IMR-90 (cell line): ENCODE measurements around the gene PLIN5. TPM values are rescaled to one million over a fixed set of nuclear protein-coding genes. Genes with fewer than 3 reads are reported as not detected.

Source experiments
- ATAC-seq: fragments of 200-7000 bp; cut with Tn5 transposase; 2 replicates; pipeline ENCODE4 v1.9.1; 2020; ENCODE audit warnings: low read depth, mild to moderate bottlenecking, moderate library complexity
- BruUV-seq: library from RNA; stranded (reverse); fragments of 400-500 nt; replicated peaks from 2 replicates; lab custom pipeline; 2021; lab: Mats Ljungman, UMichigan
- CTCF ChIA-PET: fragments of 300-600 bp; formaldehyde crosslinking; extraction: SDS; loops from one replicate; lab custom pipeline; 2021; ENCODE audit warnings: antibody characterized with exemption; lab: Yijun Ruan, JAX
- POLR2A ChIA-PET: fragments of 300-600 bp; sonication (Branson Sonifier 250); formaldehyde crosslinking; loops from one replicate; lab custom pipeline; 2022; ENCODE audit warnings: antibody characterized with exemption; ENCODE audit not compliant: unreplicated experiment; lab: Charles Lee
- DNase-seq: peaks from one replicate; pipeline ENCODE4 v3.0.0; 2013
- H2AFZ ChIP-seq: replicated peaks from 2 replicates; pipeline ENCODE3; 2013; ENCODE audit warnings: low read length, mild to moderate bottlenecking; ENCODE audit not compliant: poor library complexity
- H2AK5ac ChIP-seq: 2 replicates; pipeline ENCODE4 v1.6.1; 2013; ENCODE audit warnings: low read depth, low read length, inconsistent platforms
- H2AK9ac ChIP-seq: replicated peaks from 2 replicates; pipeline ENCODE3; 2013; ENCODE audit warnings: mild to moderate bottlenecking, low read depth, low read length, moderate library complexity; ENCODE audit not compliant: poor library complexity
- H2BK120ac ChIP-seq: 2 replicates; pipeline ENCODE4 v1.6.1; 2013; ENCODE audit warnings: low read depth, low read length, inconsistent platforms
- H2BK15ac ChIP-seq: 3 replicates; pipeline ENCODE4 v1.6.1; 2013; ENCODE audit warnings: low read depth, low read length, inconsistent platforms
- H2BK20ac ChIP-seq: 2 replicates; pipeline ENCODE4 v1.6.1; 2013; ENCODE audit warnings: low read depth, mild to moderate bottlenecking, inconsistent platforms, low read length, moderate library complexity
- H2BK5ac ChIP-seq: 2 replicates; pipeline ENCODE4 v1.6.1; 2013; ENCODE audit warnings: mild to moderate bottlenecking, low read depth, low read length, inconsistent platforms; ENCODE audit not compliant: poor library complexity, severe bottlenecking
- H3K14ac ChIP-seq: replicated peaks from 2 replicates; pipeline ENCODE4 v1.6.1; 2013; ENCODE audit warnings: low read depth, low read length, inconsistent platforms
- H3K18ac ChIP-seq: 2 replicates; pipeline ENCODE4 v1.6.1; 2013; ENCODE audit warnings: low read depth, low read length, control low read depth
- H3K23ac ChIP-seq: 2 replicates; pipeline ENCODE4 v1.6.1; 2013; ENCODE audit warnings: low read depth, low read length, inconsistent platforms
- H3K27ac ChIP-seq: 2 replicates; pipeline ENCODE4 v1.5.1; 2013; ENCODE audit warnings: mild to moderate bottlenecking, control low read depth, low read length; ENCODE audit not compliant: insufficient read depth
- H3K27me3 ChIP-seq: 2 replicates; pipeline ENCODE4 v1.6.1; 2013; ENCODE audit warnings: low read length; ENCODE audit not compliant: control insufficient read depth, insufficient read depth
- H3K36me3 ChIP-seq: 2 replicates; pipeline ENCODE4 v1.6.1; 2013; ENCODE audit warnings: low read length, mixed read lengths; ENCODE audit not compliant: control insufficient read depth, insufficient read depth
- H3K4ac ChIP-seq: 2 replicates; pipeline ENCODE4 v1.6.1; 2013; ENCODE audit warnings: low read depth, low read length, inconsistent platforms
- H3K4me1 ChIP-seq: 2 replicates; pipeline ENCODE4 v1.6.1; 2013; ENCODE audit warnings: low read length, mixed read lengths; ENCODE audit not compliant: control insufficient read depth, insufficient read depth
- H3K4me2 ChIP-seq: 2 replicates; pipeline ENCODE4 v1.6.1; 2013; ENCODE audit warnings: low read depth, mild to moderate bottlenecking, control low read depth, low read length, moderate library complexity
- H3K4me3 ChIP-seq: 2 replicates; pipeline ENCODE4 v1.5.1; 2013; ENCODE audit warnings: low read depth, mild to moderate bottlenecking, control low read depth, low read length, moderate library complexity; ENCODE audit not compliant: insufficient read depth
- H3K56ac ChIP-seq: 2 replicates; pipeline ENCODE4 v1.6.1; 2013; ENCODE audit warnings: low read length, inconsistent platforms; ENCODE audit not compliant: insufficient read depth; ENCODE audit errors: extremely low read depth
- H3K79me1 ChIP-seq, 2 experiments: 2 replicates each; pipeline ENCODE4 v1.6.1; 2013; ENCODE audit warnings: low read length in 2 of 2, inconsistent platforms in 1 of 2, low read depth in 1 of 2
- H3K9ac ChIP-seq: 2 replicates; pipeline ENCODE4 v1.6.1; 2013; ENCODE audit warnings: low read depth, low read length, control low read depth
- H3K9me1 ChIP-seq: 2 replicates; pipeline ENCODE4 v1.6.1; 2013; ENCODE audit warnings: low read length, inconsistent platforms; ENCODE audit not compliant: insufficient read depth
- H3K9me3 ChIP-seq: 2 replicates; pipeline ENCODE4 v1.6.1; 2013; ENCODE audit warnings: low read length; ENCODE audit not compliant: control insufficient read depth, insufficient read depth
- H4K20me1 ChIP-seq: 2 replicates; pipeline ENCODE4 v1.6.1; 2013; ENCODE audit warnings: low read length, inconsistent platforms; ENCODE audit not compliant: insufficient read depth
- H4K5ac ChIP-seq: 2 replicates; pipeline ENCODE4 v1.6.1; 2013; ENCODE audit warnings: mild to moderate bottlenecking, low read depth, low read length, control low read depth
- H4K8ac ChIP-seq, 2 experiments: 2 replicates each; pipeline ENCODE4 v1.6.1; 2013; ENCODE audit warnings: low read depth in 2 of 2, low read length in 2 of 2, control low read depth in 1 of 2, inconsistent platforms in 1 of 2
- H4K91ac ChIP-seq: 2 replicates; pipeline ENCODE4 v1.6.1; 2013; ENCODE audit warnings: low read depth, low read length, inconsistent platforms; ENCODE audit not compliant: insufficient read depth
- CHD1 ChIP-seq: IDR thresholded peaks from 2 replicates; pipeline ENCODE4 v1.6.1; 2012; ENCODE audit warnings: low read depth, low read length, improper control_type of control experiment
- ELK1 ChIP-seq: fragments of 150-350 bp; IDR thresholded peaks from 2 replicates; pipeline ENCODE4 v1.6.1; 2016; ENCODE audit warnings: low read depth, mild to moderate bottlenecking, low read length, moderate library complexity, borderline replicate concordance
- MXI1 ChIP-seq: IDR thresholded peaks from 2 replicates; pipeline ENCODE4 v1.6.1; 2012; ENCODE audit warnings: low read depth, mild to moderate bottlenecking, low read length, moderate library complexity, borderline replicate concordance
- RCOR1 ChIP-seq: IDR thresholded peaks from 2 replicates; pipeline ENCODE4 v1.6.1; 2012; ENCODE audit warnings: mild to moderate bottlenecking, low read length, improper control_type of control experiment; ENCODE audit not compliant: insufficient replicate concordance
- USF2 ChIP-seq: fragments of 150-350 bp; IDR thresholded peaks from 2 replicates; pipeline ENCODE4 v1.6.1; 2017; ENCODE audit warnings: mild to moderate bottlenecking, antibody characterized with exemption, low read length, low read depth
- WGBS, 2 experiments: methylation state at CpG; one replicate each; pipeline versions ENCODE4 v1.1.5 to v1.1.7; 2013; ENCODE audit warnings: missing lambda C conversion rate in 2 of 2; ENCODE audit not compliant: insufficient read length in 1 of 2; ENCODE audit errors: extremely low coverage in 2 of 2; 5-methylcytosine and 5-hydroxymethylcytosine counted together
- dilution Hi-C: fragments of 300-500 bp; cut with HindIII; formaldehyde crosslinking; loops from one replicate; pipeline ENCODE4 v1.14.3; 2018; ENCODE audit warnings: low sequenced_read_pairs; ENCODE audit not compliant: unreplicated experiment
- in situ Hi-C: fragments of 300-500 bp; cut with MboI; formaldehyde crosslinking; loops from 3 replicates; pipeline ENCODE4 v1.14.3; 2019; ENCODE audit warnings: low sequenced_read_pairs, inconsistent platforms, mixed read lengths
- intact Hi-C: fragments of 100-400 bp; cut with micrococcal nuclease; formaldehyde crosslinking; loops from 2 replicates; pipeline ENCODE4 v1.10.0; 2022
- polyA plus RNA-seq, 3 experiments: library from polyadenylated mRNA; depleted of rRNA; stranded (reverse); fragments of >200 nt; gene quantifications; 2 replicates each; pipeline ENCODE4 v1.2.3, GENCODE V29; 2012; ENCODE audit warnings: low replicate concordance in 1 of 3
- total RNA-seq: library from RNA; depleted of rRNA; stranded (reverse); fragments of >200 nt; gene quantifications from 2 replicates; pipeline ENCODE4 v1.2.3, GENCODE V29; 2012

The PLIN5 gene
- total and polyA plus RNA-seq, 2 of the 4 experiments (the other 2 are of a cell fraction): not detected

GRCh38 chr19:4533835-4534424, 1.1 kb downstream of the PLIN5 start:
- Histone ChIP-seq H2BK120ac (no peak overlapping the region), H4K20me1 (no peaks in the 10 kb centered on the region; the same call in 1 of the 2 replicates), H3K9me1 (no peaks in the 10 kb centered on the region), H3K14ac (no peak overlapping the region), H4K5ac (no peak overlapping the region), H3K27ac (no peak overlapping the region), H3K4me2 (no peak overlapping the region), H3K4me3 (no peak overlapping the region), H3K9ac (no peak overlapping the region), H2AK5ac (no peak overlapping the region), H2BK15ac (no peak overlapping the region), H2AK9ac (no peak overlapping the region), H3K4me1 (no peaks in the 10 kb centered on the region; the same call in 1 of the 2 replicates), H3K4ac (no peak overlapping the region), H2BK5ac (no peak overlapping the region), H3K18ac (no peak overlapping the region), H2AFZ (no peak overlapping the region), H3K23ac (no peak overlapping the region), H3K27me3 (peaks cover 50% of the 10 kb centered on the region), H3K79me1 (no peaks in the 10 kb centered on the region), H4K91ac (no peak overlapping the region), H3K36me3 (no peaks in the 10 kb centered on the region), H3K9me3 (no peaks in the 10 kb centered on the region), H2BK20ac (no peak overlapping the region), H4K8ac (no peak overlapping the region), H3K56ac (no peak overlapping the region)
- no CpG with 5 or more reads among the region's 9 CpGs for WGBS, 2 experiments
- intact Hi-C loops: no loop called here
- TF ChIP-seq MXI1: no peak
- no peak for TF ChIP-seq ELK1
- TF ChIP-seq USF2: no peak
- TF ChIP-seq RCOR1: no peak
- no peak for TF ChIP-seq CHD1
- BruUV-seq: no TSS peak
- POLR2A ChIA-PET: no interaction called here
- CTCF ChIA-PET: interaction anchor here (0.5 to 1.9 kb wide), 2 partner anchors 9 to 32 kb away, joined by 3 to 6 read pairs; no protein-coding TSS in a partner anchor
- dilution Hi-C loops: no loop called here
- DNase-seq (no peak), ATAC-seq (no peak)
- in situ Hi-C loops: no loop called here
